Endothelial cell (in vitro differentiated cells): ENCODE measurements around the gene LRRC2. TPM values are rescaled to one million over a fixed set of nuclear protein-coding genes. Genes with fewer than 3 reads are reported as not detected.
"Not testable (repeated sequence)": the region's sequence is repeated elsewhere in the genome, so short reads cannot be mapped to it uniquely, and the experiment has no call there.

ENCODE experiments used
- DNase-seq: peaks from one replicate; pipeline ENCODE4 v3.0.0; 2021; ENCODE audit warnings: low spot score
- H3K27ac Mint-ChIP-seq: one replicate; pipeline ENCODE4 v1.8.0; 2021; ENCODE audit warnings: mixed read lengths, inconsistent platforms; ENCODE audit not compliant: unreplicated experiment
- H3K27me3 Mint-ChIP-seq: one replicate; pipeline ENCODE4 v1.8.0; 2021; ENCODE audit warnings: mild to moderate bottlenecking, moderate library complexity, mixed read lengths, inconsistent platforms; ENCODE audit not compliant: unreplicated experiment
- H3K36me3 Mint-ChIP-seq: one replicate; pipeline ENCODE4 v1.8.0; 2021; ENCODE audit warnings: mild to moderate bottlenecking, low read depth, mixed read lengths, inconsistent platforms; ENCODE audit not compliant: unreplicated experiment
- H3K4me1 Mint-ChIP-seq: one replicate; pipeline ENCODE4 v1.8.0; 2021; ENCODE audit warnings: mild to moderate bottlenecking, mixed read lengths, inconsistent platforms; ENCODE audit not compliant: unreplicated experiment
- H3K4me3 Mint-ChIP-seq: one replicate; pipeline ENCODE4 v1.8.0; 2021; ENCODE audit warnings: mild to moderate bottlenecking, mixed read lengths, inconsistent platforms; ENCODE audit not compliant: unreplicated experiment
- H3K9me3 Mint-ChIP-seq: one replicate; pipeline ENCODE4 v1.8.0; 2021; ENCODE audit warnings: mixed read lengths, inconsistent platforms; ENCODE audit not compliant: unreplicated experiment
- CTCF ChIP-seq: fragments of 200-600 bp; sonication (generic); IDR thresholded peaks from one replicate; pipeline ENCODE4 v1.5.0; 2021; ENCODE audit warnings: antibody characterized with exemption; ENCODE audit not compliant: unreplicated experiment
- total RNA-seq: library from RNA; stranded (reverse); fragmentation: NEBNext Ultra II Directional; extraction: Animal tissue kit (Norgen Biotek cat#: 25700); gene quantifications from one replicate; pipeline ENCODE4 v1.2.1, GENCODE V29; 2021; ENCODE audit not compliant: unreplicated experiment

The LRRC2 gene
- total RNA-seq, 1 donor from 2014 or later: 0.23 TPM

GRCh38 chr3:46580675-46581074 lies 14.6 kb upstream of the LRRC2 start:
- TF ChIP-seq CTCF: no peak
- H3K4me3 Mint-ChIP-seq: no peak overlapping the region
- H3K9me3 Mint-ChIP-seq: no peaks in the 10 kb centered on the region
- H3K27me3 Mint-ChIP-seq: peaks cover 1% of the 10 kb centered on the region
- H3K36me3 Mint-ChIP-seq: peaks cover 2% of the 10 kb centered on the region
- peaks cover 25% of the 10 kb centered on the region for H3K4me1 Mint-ChIP-seq
- DNase-seq: no peak
- no peak overlapping the region for H3K27ac Mint-ChIP-seq

DNA sequence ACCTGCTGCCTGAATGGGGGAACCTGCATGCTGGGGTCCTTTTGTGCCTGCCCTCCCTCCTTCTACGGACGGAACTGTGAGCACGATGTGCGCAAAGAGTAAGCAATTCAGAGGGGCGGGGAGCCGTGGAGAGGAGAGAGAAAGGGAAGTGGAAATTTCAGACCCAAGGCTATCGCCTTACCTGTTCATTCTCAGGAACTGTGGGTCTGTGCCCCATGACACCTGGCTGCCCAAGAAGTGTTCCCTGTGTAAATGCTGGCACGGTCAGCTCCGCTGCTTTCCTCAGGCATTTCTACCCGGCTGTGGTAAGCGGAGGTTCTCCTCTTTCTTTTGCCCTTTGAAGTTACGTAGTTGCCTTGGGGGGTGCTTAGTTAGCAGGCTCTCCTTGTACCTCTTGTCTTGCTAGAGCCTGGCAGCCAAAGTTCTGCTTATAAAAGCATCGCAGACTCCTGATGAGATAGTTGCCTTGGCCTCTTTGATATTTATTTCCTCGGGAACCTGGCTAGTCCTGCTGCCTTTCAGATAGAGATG lies 13.7 kb upstream of the LRRC2 start:
- Mint-ChIP-seq H3K9me3 (no peaks in the 10 kb centered on the region), H3K27me3 (peaks cover 1% of the 10 kb centered on the region), H3K4me3 (no peak overlapping the region), H3K4me1 (peaks cover 31% of the 10 kb centered on the region), H3K36me3 (no peaks in the 10 kb centered on the region), H3K27ac (peak overlapping the region; percentile 52)
- DNase-seq: no peak
- TF ChIP-seq CTCF: no peak

GRCh38 chr3:46578973-46579755 lies 13.1 kb upstream of the LRRC2 start:
- Mint-ChIP-seq H3K27ac (peak overlapping the region; percentile 52), H3K27me3 (peaks cover 1% of the 10 kb centered on the region), H3K4me3 (peak overlapping the region; percentile 14), H3K9me3 (no peaks in the 10 kb centered on the region), H3K4me1 (peaks cover 37% of the 10 kb centered on the region), H3K36me3 (no peaks in the 10 kb centered on the region)
- TF ChIP-seq CTCF: no peak
- DNase-seq: no peak

- not testable (repeated sequence) for H3K9me3 Mint-ChIP-seq, DNase-seq, H3K36me3 Mint-ChIP-seq, H3K27ac Mint-ChIP-seq, H3K27me3 Mint-ChIP-seq
- Mint-ChIP-seq H3K4me1 (peaks cover 42% of the 10 kb centered on the region), H3K4me3 (peak overlapping the region; percentile 85)
Measured at GRCh38 chr3:46577580-46578249, 11.6 kb upstream of the LRRC2 start.

GRCh38 chr3:46576879-46577278 lies 10.8 kb upstream of the LRRC2 start:
- peak; percentile 59 for DNase-seq
- no peaks in the 10 kb centered on the region for H3K9me3 Mint-ChIP-seq
- TF ChIP-seq CTCF: no peak
- peaks cover 1% of the 10 kb centered on the region for H3K27me3 Mint-ChIP-seq
- peak overlapping the region; percentile 85 for H3K4me3 Mint-ChIP-seq
- peak overlapping the region; percentile 54 for H3K27ac Mint-ChIP-seq
- no peaks in the 10 kb centered on the region for H3K36me3 Mint-ChIP-seq
- peaks cover 42% of the 10 kb centered on the region for H3K4me1 Mint-ChIP-seq
